Fibroblast of mammary gland (primary cell): ENCODE data around the gene MOXD1.
A peak's percentile ranks its signal among the peaks of the same experiment; 100 is the strongest.

Source experiments
- DNase-seq: peaks from one replicate; pipeline ENCODE4 v3.0.0-alpha.2; 2010; ENCODE audit warnings: low read depth
- H3K4me3 ChIP-seq: 2 replicates; pipeline ENCODE4 v1.5.1; 2011; ENCODE audit warnings: low read depth, mild to moderate bottlenecking, low read length, moderate library complexity; ENCODE audit not compliant: control insufficient read depth
- TF ChIP-seq, protein P1 (sequence below): conservative IDR thresholded peaks from 2 replicates; pipeline ENCODE4 v1.5.1; 2011; ENCODE audit warnings: low read depth, low read length, inconsistent platforms; ENCODE audit not compliant: control insufficient read depth, insufficient read depth

The MOXD1 gene

DNA sequence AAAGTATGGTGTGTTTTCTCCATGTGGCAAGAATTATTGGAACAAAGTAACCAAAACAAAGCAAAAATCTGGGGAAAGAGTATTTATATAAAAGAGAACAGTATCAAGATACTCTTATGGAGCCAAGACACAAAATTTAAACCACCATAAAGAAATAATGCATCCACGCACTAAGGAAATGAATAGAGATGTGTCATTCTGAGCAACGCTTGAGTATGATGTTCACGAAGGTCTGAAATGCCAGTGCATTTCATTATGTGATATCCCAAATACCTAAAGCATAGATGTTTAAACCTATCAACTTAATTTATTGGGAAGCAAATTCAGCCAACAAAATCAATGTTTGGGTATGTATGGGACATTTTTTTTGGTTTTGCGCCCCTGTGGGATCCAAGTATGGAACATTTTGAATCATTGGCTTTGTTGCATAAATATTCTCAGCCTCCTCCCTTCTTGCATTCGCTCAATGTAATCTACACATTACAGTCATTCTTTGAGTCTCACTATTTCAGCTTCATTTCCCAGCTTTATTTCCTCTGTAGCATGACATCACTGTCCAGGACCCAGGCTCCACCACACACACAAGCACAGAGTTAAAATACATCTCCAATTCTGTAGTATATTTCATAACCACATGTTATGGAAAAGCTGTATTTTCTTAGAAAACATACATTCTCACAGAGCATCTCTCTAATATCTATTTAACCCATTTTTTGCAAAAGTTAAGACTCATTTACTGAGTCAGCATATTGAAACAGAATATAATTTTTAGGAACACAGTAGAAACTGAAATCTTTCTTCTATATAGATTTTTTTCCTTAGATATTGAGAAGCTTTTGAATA is 11.6 kb upstream of the MOXD1 start:
- no peak overlapping the region for H3K4me3 ChIP-seq
- DNase-seq: no peak
- TF ChIP-seq, protein P1, sequence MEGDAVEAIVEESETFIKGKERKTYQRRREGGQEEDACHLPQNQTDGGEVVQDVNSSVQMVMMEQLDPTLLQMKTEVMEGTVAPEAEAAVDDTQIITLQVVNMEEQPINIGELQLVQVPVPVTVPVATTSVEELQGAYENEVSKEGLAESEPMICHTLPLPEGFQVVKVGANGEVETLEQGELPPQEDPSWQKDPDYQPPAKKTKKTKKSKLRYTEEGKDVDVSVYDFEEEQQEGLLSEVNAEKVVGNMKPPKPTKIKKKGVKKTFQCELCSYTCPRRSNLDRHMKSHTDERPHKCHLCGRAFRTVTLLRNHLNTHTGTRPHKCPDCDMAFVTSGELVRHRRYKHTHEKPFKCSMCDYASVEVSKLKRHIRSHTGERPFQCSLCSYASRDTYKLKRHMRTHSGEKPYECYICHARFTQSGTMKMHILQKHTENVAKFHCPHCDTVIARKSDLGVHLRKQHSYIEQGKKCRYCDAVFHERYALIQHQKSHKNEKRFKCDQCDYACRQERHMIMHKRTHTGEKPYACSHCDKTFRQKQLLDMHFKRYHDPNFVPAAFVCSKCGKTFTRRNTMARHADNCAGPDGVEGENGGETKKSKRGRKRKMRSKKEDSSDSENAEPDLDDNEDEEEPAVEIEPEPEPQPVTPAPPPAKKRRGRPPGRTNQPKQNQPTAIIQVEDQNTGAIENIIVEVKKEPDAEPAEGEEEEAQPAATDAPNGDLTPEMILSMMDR: no peak

DNA sequence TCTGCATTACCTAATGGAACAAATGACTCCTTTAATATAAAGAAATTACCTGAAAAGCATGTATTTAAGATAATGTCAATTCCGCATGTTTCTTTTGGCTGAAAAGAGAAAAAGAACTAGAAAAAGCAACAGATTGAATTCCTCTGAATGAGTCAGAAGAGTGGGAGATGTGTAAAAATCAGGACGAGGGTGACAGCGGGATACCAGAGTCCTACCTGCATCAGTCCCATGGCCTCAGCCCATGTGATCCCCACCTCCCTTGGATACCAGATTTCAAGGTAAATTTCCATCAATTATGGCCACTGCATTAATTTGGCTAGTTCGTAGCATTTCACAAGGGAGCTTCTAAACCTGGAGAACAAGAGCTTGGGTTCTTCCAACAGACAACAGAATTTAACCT is 10.0 kb upstream of the MOXD1 start:
- no peak for DNase-seq
- TF ChIP-seq, protein P1: no peak
- no peak overlapping the region for H3K4me3 ChIP-seq

DNA sequence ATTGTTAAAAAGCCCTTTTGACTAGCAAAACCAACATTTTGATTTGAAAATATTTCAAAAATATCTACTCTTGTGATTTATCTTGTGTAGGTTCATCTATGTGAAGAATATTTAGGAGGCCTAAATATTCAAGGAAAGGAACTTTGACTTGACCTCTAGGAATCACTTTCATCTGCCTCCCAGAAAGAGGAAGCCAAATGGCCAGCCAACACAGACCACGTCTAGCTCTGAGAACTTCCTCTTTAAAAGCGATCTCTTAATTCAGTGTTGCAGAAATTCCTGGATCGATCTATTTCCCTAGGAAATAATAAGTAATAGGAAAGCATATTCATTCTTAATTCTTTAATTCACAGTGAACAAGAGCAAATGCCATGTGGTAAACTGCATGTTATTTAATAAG is 9.6 kb upstream of the MOXD1 start:
- DNase-seq: no peak
- H3K4me3 ChIP-seq: no peak overlapping the region
- TF ChIP-seq, protein P1: no peak

DNA sequence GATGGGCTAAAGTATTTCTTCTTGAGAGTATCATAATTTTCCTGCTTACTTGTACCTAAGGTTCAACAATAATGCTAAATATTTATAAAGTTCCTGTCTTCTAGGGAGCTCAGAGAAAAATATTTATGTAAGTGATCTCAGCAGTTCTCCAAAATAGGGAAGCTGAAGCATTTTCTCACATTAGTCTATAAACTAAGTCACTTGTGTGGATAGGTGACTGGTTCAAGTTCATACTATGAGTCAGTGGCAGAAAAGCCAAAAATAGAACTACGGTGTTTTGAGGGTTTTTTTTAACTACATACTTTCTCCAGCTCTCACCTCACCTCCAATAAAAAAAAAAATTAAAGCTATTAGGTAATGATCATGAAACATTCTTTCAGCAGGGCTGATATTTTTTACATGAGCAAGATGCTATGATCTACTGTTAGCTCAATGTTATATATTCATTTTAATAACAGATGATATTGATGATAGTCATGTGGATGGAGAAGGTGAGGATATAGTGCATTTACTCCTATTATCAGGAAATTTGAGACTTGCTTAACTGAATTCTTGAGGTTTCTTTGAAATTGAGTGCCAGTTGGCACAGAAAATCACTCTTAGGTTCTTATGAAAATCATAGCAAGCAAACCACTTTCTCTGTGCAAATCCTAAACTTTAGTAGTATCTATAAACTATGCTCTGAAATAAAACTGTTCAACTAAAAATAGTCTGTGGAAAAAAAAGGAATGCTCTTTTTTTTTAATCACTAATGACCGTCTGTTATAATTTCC is 4.1 kb upstream of the MOXD1 start:
- TF ChIP-seq, protein P1: no peak
- no peak overlapping the region for H3K4me3 ChIP-seq
- DNase-seq: peak; percentile 40

DNA sequence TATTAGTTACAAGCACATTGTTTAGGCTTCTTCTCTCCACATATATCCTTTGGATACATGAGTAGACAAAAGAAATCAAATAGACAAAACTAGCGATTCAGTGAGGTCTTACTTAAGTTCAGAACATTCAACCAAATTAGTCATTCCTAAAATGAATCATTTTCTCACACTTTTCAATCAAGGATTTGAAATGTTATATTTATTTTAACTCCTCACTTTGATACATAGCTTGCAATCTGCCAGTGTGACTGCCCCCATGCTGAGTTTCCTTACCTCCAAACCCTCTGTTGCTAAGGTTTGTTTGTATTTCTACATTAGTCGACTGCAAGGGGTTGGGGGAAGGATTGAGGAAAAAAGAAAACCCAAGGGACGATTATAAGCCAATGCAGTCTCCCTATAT is 3.5 kb upstream of the MOXD1 start:
- no peak overlapping the region for H3K4me3 ChIP-seq
- TF ChIP-seq, protein P1: no peak
- peak; percentile 49 for DNase-seq

DNA sequence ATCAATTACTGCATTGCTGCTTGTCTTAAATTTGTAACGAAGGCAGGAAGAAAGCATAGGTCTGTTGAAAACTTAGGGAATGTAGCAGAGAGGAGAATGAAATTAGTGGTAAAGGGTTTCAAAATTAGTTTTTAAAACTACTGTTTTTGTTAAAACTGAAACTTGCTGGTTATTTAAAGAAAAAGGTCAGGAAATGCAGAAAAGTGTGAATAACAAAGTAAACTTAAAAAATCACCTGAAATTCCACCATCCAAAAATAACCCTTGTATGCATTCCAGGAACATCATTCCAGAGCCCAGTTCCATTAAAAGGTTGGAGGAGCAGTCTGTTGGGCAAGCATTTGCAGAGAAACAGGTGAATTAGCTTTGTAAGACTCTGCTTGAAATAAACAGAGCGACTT is 3.1 kb upstream of the MOXD1 start:
- H3K4me3 ChIP-seq: no peak overlapping the region
- no peak for DNase-seq
- TF ChIP-seq, protein P1: no peak
